Nephron (organoid): ENCODE measurements around the gene SDF2.
"Not testable (repeated sequence)": the region's sequence is repeated elsewhere in the genome, so short reads cannot be mapped to it uniquely, and the experiment has no call there.

Source experiments
- H3K27ac Mint-ChIP-seq, 3 experiments: 2 replicates each; pipeline ENCODE4 v1.8.0; 2020; ENCODE audit warnings: mixed read lengths in 3 of 3, mild to moderate bottlenecking in 2 of 3, moderate library complexity in 1 of 3
- H3K27me3 Mint-ChIP-seq: 2 replicates; pipeline ENCODE4 v1.8.0; 2021; ENCODE audit warnings: low read depth, mild to moderate bottlenecking, moderate library complexity, mixed read lengths
- H3K36me3 Mint-ChIP-seq: 2 replicates; pipeline ENCODE4 v1.8.0; 2020; ENCODE audit warnings: low read depth, mixed read lengths
- H3K4me1 Mint-ChIP-seq: 2 replicates; pipeline ENCODE4 v1.8.0; 2020; ENCODE audit warnings: mixed read lengths
- H3K4me3 Mint-ChIP-seq, 3 experiments: 2 replicates each; pipeline ENCODE4 v1.8.0; 2020; ENCODE audit warnings: mild to moderate bottlenecking in 3 of 3, mixed read lengths in 3 of 3, moderate library complexity in 2 of 3
- H3K9me3 Mint-ChIP-seq: 2 replicates; pipeline ENCODE4 v1.8.0; 2020; ENCODE audit warnings: mixed read lengths
- CTCF ChIP-seq, 3 experiments: fragments of 200-600 bp; sonication (generic); IDR thresholded peaks; one replicate each; pipeline ENCODE4 v1.5.0; 2021; ENCODE audit warnings: antibody characterized with exemption in 3 of 3; ENCODE audit not compliant: unreplicated experiment in 3 of 3

The SDF2 gene

GRCh38 chr17:28662527-28662829 is 772 bp upstream of the SDF2 start:
- Mint-ChIP-seq H3K4me3 (peak overlapping the region; percentile 98 to 100 (median 100)), H3K9me3 (peaks cover 9% of the 10 kb centered on the region), H3K27ac (peak overlapping the region; percentile 98 to 100 (median 98)), H3K27me3 (no peaks in the 10 kb centered on the region), H3K36me3 (peaks cover 66% of the 10 kb centered on the region), H3K4me1 (peaks cover 57% of the 10 kb centered on the region)
- TF ChIP-seq CTCF (IDR thresholded peaks at IDR 0.05; ENCODE audit: unreplicated experiment in 3 of 3): no peak

- Mint-ChIP-seq H3K36me3 (peaks cover 69% of the 10 kb centered on the region), H3K4me3 (peak overlapping the region; percentile 98 to 100 (median 100)), H3K4me1 (peaks cover 42% of the 10 kb centered on the region)
- H3K27ac Mint-ChIP-seq, H3K27me3 Mint-ChIP-seq, H3K9me3 Mint-ChIP-seq: not testable (repeated sequence)
Observed at GRCh38 chr17:28659497-28659881, 2.2 kb downstream of the SDF2 start.

- not testable (repeated sequence) for H3K4me3 Mint-ChIP-seq, H3K27ac Mint-ChIP-seq, H3K27me3 Mint-ChIP-seq, H3K9me3 Mint-ChIP-seq
- H3K4me1 Mint-ChIP-seq: peaks cover 38% of the 10 kb centered on the region
- peaks cover 66% of the 10 kb centered on the region for H3K36me3 Mint-ChIP-seq
Observed at GRCh38 chr17:28658766-28659496, 2.8 kb downstream of the SDF2 start.

- not testable (repeated sequence) for H3K4me3 Mint-ChIP-seq, H3K27me3 Mint-ChIP-seq, H3K27ac Mint-ChIP-seq, H3K9me3 Mint-ChIP-seq
- Mint-ChIP-seq H3K36me3 (peaks cover 64% of the 10 kb centered on the region), H3K4me1 (peaks cover 32% of the 10 kb centered on the region)
Observed at GRCh38 chr17:28658342-28658741, 3.4 kb downstream of the SDF2 start.

- Mint-ChIP-seq H3K4me3 (peak overlapping the region in 2 of 3 experiments; percentile 7 to 50), H3K4me1 (peaks cover 26% of the 10 kb centered on the region), H3K27me3 (no peaks in the 10 kb centered on the region), H3K9me3 (peaks cover 9% of the 10 kb centered on the region), H3K27ac (peak overlapping the region in 1 of 3 experiments; percentile 20), H3K36me3 (peaks cover 64% of the 10 kb centered on the region)
- no peak for TF ChIP-seq CTCF (IDR thresholded peaks at IDR 0.05; ENCODE audit: unreplicated experiment in 3 of 3)
Observed at GRCh38 chr17:28657756-28658155, 4.0 kb downstream of the SDF2 start.

GRCh38 chr17:28655160-28655559 is 6.5 kb downstream of the SDF2 start:
- peaks cover 6% of the 10 kb centered on the region for H3K9me3 Mint-ChIP-seq
- no peak overlapping the region for H3K4me3 Mint-ChIP-seq
- TF ChIP-seq CTCF (IDR thresholded peaks at IDR 0.05; ENCODE audit: unreplicated experiment in 3 of 3): no peak
- H3K27ac Mint-ChIP-seq: no peak overlapping the region
- H3K36me3 Mint-ChIP-seq: peaks cover 55% of the 10 kb centered on the region
- H3K4me1 Mint-ChIP-seq: peaks cover 3% of the 10 kb centered on the region
- H3K27me3 Mint-ChIP-seq: no peaks in the 10 kb centered on the region

- Mint-ChIP-seq H3K36me3 (peaks cover 42% of the 10 kb centered on the region), H3K4me3 (no peak overlapping the region)
Observed at GRCh38 chr17:28648698-28649097, 13.0 kb downstream of the SDF2 start.

More at GRCh38 chr17:28648698-28649097, 13.0 kb downstream of the SDF2 start:
- Mint-ChIP-seq H3K9me3 (no peaks in the 10 kb centered on the region), H3K27me3 (no peaks in the 10 kb centered on the region), H3K27ac (no peak overlapping the region), H3K4me1 (peaks cover 24% of the 10 kb centered on the region)
- TF ChIP-seq CTCF (IDR thresholded peaks at IDR 0.05; ENCODE audit: unreplicated experiment in 3 of 3): no peak
